HepG2 (cell line): ENCODE data around the gene KCNQ1OT1. TPM values are rescaled to one million over a fixed set of nuclear protein-coding genes. Genes with fewer than 3 reads are reported as not detected.

Experiments used
- GABPB1 ChIP-seq: IDR thresholded peaks from 2 replicates; pipeline ENCODE4 v1.6.1; 2016; ENCODE audit warnings: mild to moderate bottlenecking, missing genetic modification reagents, moderate library complexity, missing compliant biosample characterization
- HOXA5 ChIP-seq: sonication (generic); formaldehyde crosslinking; IDR thresholded peaks from 2 replicates; pipeline ENCODE4 v1.4.0; 2020; ENCODE audit warnings: missing genetic modification reagents
- NFATC3 ChIP-seq: sonication (generic); formaldehyde crosslinking; IDR thresholded peaks from 2 replicates; pipeline ENCODE4 v1.5.1; 2020; ENCODE audit warnings: mild to moderate bottlenecking, missing genetic modification reagents
- PAX8 ChIP-seq: sonication (generic); formaldehyde crosslinking; IDR thresholded peaks from 2 replicates; pipeline ENCODE4 v1.8.0; 2022; ENCODE audit warnings: mild to moderate bottlenecking, missing genetic modification reagents, borderline replicate concordance
- SIN3A ChIP-seq: IDR thresholded peaks from 2 replicates; pipeline ENCODE4 v1.6.1; 2011; ENCODE audit warnings: low read depth, mild to moderate bottlenecking, control low read depth, low read length, borderline replicate concordance
- SSRP1 ChIP-seq: IDR thresholded peaks from 2 replicates; pipeline ENCODE4 v1.6.1; 2016; ENCODE audit warnings: control low read depth
- ZNF556 ChIP-seq: sonication (generic); formaldehyde crosslinking; IDR thresholded peaks from 2 replicates; pipeline ENCODE4 v1.4.0; 2020; ENCODE audit warnings: mild to moderate bottlenecking, missing genetic modification reagents, borderline replicate concordance
- ZNF572 ChIP-seq: sonication (generic); formaldehyde crosslinking; IDR thresholded peaks from 2 replicates; pipeline ENCODE4 v1.5.1; 2020; ENCODE audit warnings: mild to moderate bottlenecking, missing genetic modification reagents
- ZNF773 ChIP-seq: sonication (generic); formaldehyde crosslinking; IDR thresholded peaks from 2 replicates; pipeline ENCODE4 v1.4.0; 2020; ENCODE audit warnings: missing genetic modification reagents, borderline replicate concordance
- polyA plus RNA-seq, 8 experiments: library from polyadenylated mRNA; depleted of rRNA in 3 of 8; stranded (reverse) in 7 of 8; unstranded in 1 of 8; fragments of >200 nt; fragmentation: Illumina TruSeq in 4 of 8; extraction: Trizol in 4 of 8; gene quantifications; 2 replicates each; pipeline versions ENCODE4 v1.2.1 to v1.2.3, GENCODE V29; 2011 to 2016; ENCODE audit warnings: low read depth in 4 of 8, missing spikeins in 1 of 8, mixed read lengths in 1 of 8; ENCODE audit not compliant: insufficient read depth in 1 of 8
- total RNA-seq, 5 experiments: library from RNA; depleted of rRNA; stranded (reverse); fragments of >200 nt; fragmentation: Illumina TruSeq; extraction: Trizol; gene quantifications; 2 replicates each; pipeline ENCODE4 v1.2.3, GENCODE V29; 2016; ENCODE audit warnings: low read depth in 1 of 5
- TF ChIP-seq, protein P1 (sequence below): sonication (generic); formaldehyde crosslinking; IDR thresholded peaks from 2 replicates; pipeline ENCODE4 v1.4.0; 2020; ENCODE audit warnings: missing genetic modification reagents
- TF ChIP-seq, protein P2 (sequence below): sonication (generic); formaldehyde crosslinking; IDR thresholded peaks from 2 replicates; pipeline ENCODE4 v1.5.0; 2020; ENCODE audit warnings: mild to moderate bottlenecking, missing genetic modification reagents, borderline replicate concordance
- TF ChIP-seq, protein P3 (sequence below): sonication (generic); formaldehyde crosslinking; IDR thresholded peaks from 2 replicates; pipeline ENCODE4 v1.4.0; 2020; ENCODE audit warnings: mild to moderate bottlenecking, missing genetic modification reagents
- TF ChIP-seq, protein P4 (sequence below), 2 experiments: fragments of 450-650 bp in 1 of 2; sonication (generic) in 1 of 2; formaldehyde crosslinking in 1 of 2; IDR thresholded peaks; 2 replicates each; pipeline versions ENCODE4 v1.6.1 to v1.8.0; 2016 to 2022; ENCODE audit warnings: antibody characterized with exemption in 1 of 2, mild to moderate bottlenecking in 1 of 2, missing genetic modification reagents in 1 of 2

Gene KCNQ1OT1
- total and polyA plus RNA-seq, 2 of the 13 experiments (the other 11 are each of a cell fraction or from before 2014, with no cell fraction given) = 1.3 to 18.9 TPM

DNA sequence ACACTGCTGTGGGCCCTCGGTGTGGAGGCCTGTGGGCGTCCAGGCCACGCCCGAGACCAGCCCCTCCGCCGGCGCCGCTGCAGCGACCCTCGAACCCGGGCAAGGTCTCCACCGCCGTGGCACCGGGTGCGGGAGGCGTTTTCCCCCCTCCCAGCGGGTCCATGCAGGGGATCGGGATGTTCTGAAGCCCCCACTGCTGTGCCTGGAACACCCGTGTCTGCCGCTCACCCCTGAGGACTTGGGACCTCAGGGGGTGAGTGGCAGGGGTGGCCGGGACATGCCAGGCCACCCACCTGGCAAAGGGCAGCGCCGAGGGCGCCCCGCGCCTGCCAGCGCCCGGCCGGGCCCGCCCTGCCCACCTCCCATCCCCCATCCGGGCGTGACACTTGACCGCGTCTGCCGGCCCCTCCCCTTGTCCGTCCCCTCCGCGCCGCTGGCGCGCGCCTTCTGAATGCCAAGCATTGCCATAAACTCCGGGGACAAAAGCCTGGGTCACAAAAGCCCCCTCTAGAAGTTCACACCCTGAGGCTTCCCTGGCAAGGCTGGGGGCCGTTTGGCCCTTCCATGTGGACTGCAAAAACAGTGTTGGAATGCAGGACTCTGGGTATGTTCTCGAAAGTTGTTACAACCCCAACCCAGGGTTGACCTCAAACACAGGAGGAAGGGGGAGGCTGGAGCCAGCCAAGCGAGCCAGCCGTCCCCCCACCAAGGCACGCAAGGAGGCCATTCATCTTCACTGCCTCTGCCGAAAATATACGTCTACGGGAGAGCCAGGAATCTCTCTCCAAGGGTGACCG, 819 bp upstream of the KCNQ1OT1 start (continued):
- TF ChIP-seq GABPB1 (peak; percentile 9; the same call in 1 of the 2 replicates), ZNF572 (CRISPR knock-in tag) (0 out of 2 replicates have a peak, but pooled peaks have one; percentile 56), ZNF773 (no peak), HOXA5 (CRISPR knock-in tag) (0 out of 2 replicates have a peak, but pooled peaks have one; percentile 17), PAX8 (CRISPR knock-in tag) (no peak), SSRP1 (CRISPR knock-in tag) (no peak), ZNF556 (CRISPR knock-in tag) (no peak), NFATC3 (CRISPR knock-in tag) (no peak), SIN3A (no peak)
- TF ChIP-seq, protein P1, sequence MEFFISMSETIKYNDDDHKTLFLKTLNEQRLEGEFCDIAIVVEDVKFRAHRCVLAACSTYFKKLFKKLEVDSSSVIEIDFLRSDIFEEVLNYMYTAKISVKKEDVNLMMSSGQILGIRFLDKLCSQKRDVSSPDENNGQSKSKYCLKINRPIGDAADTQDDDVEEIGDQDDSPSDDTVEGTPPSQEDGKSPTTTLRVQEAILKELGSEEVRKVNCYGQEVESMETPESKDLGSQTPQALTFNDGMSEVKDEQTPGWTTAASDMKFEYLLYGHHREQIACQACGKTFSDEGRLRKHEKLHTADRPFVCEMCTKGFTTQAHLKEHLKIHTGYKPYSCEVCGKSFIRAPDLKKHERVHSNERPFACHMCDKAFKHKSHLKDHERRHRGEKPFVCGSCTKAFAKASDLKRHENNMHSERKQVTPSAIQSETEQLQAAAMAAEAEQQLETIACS (CRISPR knock-in tag) = no peak
- TF ChIP-seq, protein P2, sequence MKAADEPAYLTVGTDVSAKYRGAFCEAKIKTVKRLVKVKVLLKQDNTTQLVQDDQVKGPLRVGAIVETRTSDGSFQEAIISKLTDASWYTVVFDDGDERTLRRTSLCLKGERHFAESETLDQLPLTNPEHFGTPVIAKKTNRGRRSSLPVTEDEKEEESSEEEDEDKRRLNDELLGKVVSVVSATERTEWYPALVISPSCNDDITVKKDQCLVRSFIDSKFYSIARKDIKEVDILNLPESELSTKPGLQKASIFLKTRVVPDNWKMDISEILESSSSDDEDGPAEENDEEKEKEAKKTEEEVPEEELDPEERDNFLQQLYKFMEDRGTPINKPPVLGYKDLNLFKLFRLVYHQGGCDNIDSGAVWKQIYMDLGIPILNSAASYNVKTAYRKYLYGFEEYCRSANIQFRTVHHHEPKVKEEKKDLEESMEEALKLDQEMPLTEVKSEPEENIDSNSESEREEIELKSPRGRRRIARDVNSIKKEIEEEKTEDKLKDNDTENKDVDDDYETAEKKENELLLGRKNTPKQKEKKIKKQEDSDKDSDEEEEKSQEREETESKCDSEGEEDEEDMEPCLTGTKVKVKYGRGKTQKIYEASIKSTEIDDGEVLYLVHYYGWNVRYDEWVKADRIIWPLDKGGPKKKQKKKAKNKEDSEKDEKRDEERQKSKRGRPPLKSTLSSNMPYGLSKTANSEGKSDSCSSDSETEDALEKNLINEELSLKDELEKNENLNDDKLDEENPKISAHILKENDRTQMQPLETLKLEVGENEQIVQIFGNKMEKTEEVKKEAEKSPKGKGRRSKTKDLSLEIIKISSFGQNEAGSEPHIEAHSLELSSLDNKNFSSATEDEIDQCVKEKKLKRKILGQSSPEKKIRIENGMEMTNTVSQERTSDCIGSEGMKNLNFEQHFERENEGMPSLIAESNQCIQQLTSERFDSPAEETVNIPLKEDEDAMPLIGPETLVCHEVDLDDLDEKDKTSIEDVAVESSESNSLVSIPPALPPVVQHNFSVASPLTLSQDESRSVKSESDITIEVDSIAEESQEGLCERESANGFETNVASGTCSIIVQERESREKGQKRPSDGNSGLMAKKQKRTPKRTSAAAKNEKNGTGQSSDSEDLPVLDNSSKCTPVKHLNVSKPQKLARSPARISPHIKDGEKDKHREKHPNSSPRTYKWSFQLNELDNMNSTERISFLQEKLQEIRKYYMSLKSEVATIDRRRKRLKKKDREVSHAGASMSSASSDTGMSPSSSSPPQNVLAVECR = peak; percentile 49; the same call in 1 of the 2 replicates
- TF ChIP-seq, protein P3, sequence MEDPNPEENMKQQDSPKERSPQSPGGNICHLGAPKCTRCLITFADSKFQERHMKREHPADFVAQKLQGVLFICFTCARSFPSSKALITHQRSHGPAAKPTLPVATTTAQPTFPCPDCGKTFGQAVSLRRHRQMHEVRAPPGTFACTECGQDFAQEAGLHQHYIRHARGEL (CRISPR knock-in tag) = 0 out of 2 replicates have a peak, but pooled peaks have one; percentile 11
- TF ChIP-seq, protein P4, sequence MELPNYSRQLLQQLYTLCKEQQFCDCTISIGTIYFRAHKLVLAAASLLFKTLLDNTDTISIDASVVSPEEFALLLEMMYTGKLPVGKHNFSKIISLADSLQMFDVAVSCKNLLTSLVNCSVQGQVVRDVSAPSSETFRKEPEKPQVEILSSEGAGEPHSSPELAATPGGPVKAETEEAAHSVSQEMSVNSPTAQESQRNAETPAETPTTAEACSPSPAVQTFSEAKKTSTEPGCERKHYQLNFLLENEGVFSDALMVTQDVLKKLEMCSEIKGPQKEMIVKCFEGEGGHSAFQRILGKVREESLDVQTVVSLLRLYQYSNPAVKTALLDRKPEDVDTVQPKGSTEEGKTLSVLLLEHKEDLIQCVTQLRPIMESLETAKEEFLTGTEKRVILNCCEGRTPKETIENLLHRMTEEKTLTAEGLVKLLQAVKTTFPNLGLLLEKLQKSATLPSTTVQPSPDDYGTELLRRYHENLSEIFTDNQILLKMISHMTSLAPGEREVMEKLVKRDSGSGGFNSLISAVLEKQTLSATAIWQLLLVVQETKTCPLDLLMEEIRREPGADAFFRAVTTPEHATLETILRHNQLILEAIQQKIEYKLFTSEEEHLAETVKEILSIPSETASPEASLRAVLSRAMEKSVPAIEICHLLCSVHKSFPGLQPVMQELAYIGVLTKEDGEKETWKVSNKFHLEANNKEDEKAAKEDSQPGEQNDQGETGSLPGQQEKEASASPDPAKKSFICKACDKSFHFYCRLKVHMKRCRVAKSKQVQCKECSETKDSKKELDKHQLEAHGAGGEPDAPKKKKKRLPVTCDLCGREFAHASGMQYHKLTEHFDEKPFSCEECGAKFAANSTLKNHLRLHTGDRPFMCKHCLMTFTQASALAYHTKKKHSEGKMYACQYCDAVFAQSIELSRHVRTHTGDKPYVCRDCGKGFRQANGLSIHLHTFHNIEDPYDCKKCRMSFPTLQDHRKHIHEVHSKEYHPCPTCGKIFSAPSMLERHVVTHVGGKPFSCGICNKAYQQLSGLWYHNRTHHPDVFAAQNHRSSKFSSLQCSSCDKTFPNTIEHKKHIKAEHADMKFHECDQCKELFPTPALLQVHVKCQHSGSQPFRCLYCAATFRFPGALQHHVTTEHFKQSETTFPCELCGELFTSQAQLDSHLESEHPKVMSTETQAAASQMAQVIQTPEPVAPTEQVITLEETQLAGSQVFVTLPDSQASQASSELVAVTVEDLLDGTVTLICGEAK (IDR thresholded peaks at IDR 0.05) = no peak
- TF ChIP-seq, protein P4 (CRISPR knock-in tag; IDR thresholded peaks at IDR 0.05) = peak; percentile 1; the same call in 1 of the 2 replicates
